Measurements from ENCODE around the gene SLCO1B1. TPM values are rescaled to one million over a fixed set of nuclear protein-coding genes. Genes with fewer than 3 reads are reported as not detected.

Gene SLCO1B1
- total RNA-seq, 1 experiment from 2014 or later: not detected

GRCh38 chr12:21151184-21151583 is 20.2 kb downstream of the SLCO1B1 start:
- H2AFZ ChIP-seq (ENCODE audit: low read length): no peak overlapping the region
- no peaks in the 10 kb centered on the region for H3F3A ChIP-seq (ENCODE audit: low read length, unreplicated experiment)
- no peaks in the 10 kb centered on the region for H3K36me3 ChIP-seq (ENCODE audit: low read depth, low read length)
- TF ChIP-seq EZH2phosphoT487 (IDR thresholded peaks at IDR 0.05; ENCODE audit: borderline replicate concordance, low read length) (no peak), CTCF (conservative IDR thresholded peaks at IDR 0.05; ENCODE audit: low read depth, low read length) (no peak), EZH2 (IDR thresholded peaks at IDR 0.05; ENCODE audit: low read length, unreplicated experiment) (no peak)
- ATAC-seq (no peak), DNase-seq (no peak)
- intact Hi-C loops (cut with micrococcal nuclease): no loop called here
- BruUV-seq (replicated peaks): no TSS peak
- H3K4me3 ChIP-seq (ENCODE audit: low read length): no peak overlapping the region
- ChIA-PET CTCF (no interaction called here), POLR2A (ENCODE audit: unreplicated experiment) (no interaction called here)
- H4K20me1 ChIP-seq (ENCODE audit: low read length): no peaks in the 10 kb centered on the region
- H3K79me2 ChIP-seq (ENCODE audit: low read length): no peaks in the 10 kb centered on the region
- H3K9me2 ChIP-seq (replicated peaks; ENCODE audit: low read length): no peaks in the 10 kb centered on the region
- no peaks in the 10 kb centered on the region for H3K4me1 ChIP-seq (ENCODE audit: insufficient read depth, low read length)
- H3K9ac ChIP-seq (ENCODE audit: low read length): no peak overlapping the region
- no peaks in the 10 kb centered on the region for H3K9me3 ChIP-seq (ENCODE audit: low read length)
- H3K27me3 ChIP-seq (ENCODE audit: low read length): no peaks in the 10 kb centered on the region
- no peak overlapping the region for H3K27ac ChIP-seq (ENCODE audit: low read length)
- H3K4me2 ChIP-seq (ENCODE audit: low read length): no peak overlapping the region

- no peaks in the 10 kb centered on the region for H3F3A ChIP-seq (ENCODE audit: low read length, unreplicated experiment)
- H3K9me2 ChIP-seq (replicated peaks; ENCODE audit: low read length): no peaks in the 10 kb centered on the region
- intact Hi-C loops (cut with micrococcal nuclease): no loop called here
- H3K9me3 ChIP-seq (ENCODE audit: low read length): no peaks in the 10 kb centered on the region
- no peaks in the 10 kb centered on the region for H4K20me1 ChIP-seq (ENCODE audit: low read length)
- H3K9ac ChIP-seq (ENCODE audit: low read length): no peak overlapping the region
- no peak overlapping the region for H3K4me3 ChIP-seq (ENCODE audit: low read length)
- no peak for TF ChIP-seq EZH2 (IDR thresholded peaks at IDR 0.05; ENCODE audit: low read length, unreplicated experiment)
- TF ChIP-seq CTCF (conservative IDR thresholded peaks at IDR 0.05; ENCODE audit: low read depth, low read length): no peak
- TF ChIP-seq EZH2phosphoT487 (IDR thresholded peaks at IDR 0.05; ENCODE audit: borderline replicate concordance, low read length): no peak
- no peak overlapping the region for H2AFZ ChIP-seq (ENCODE audit: low read length)
- no peak overlapping the region for H3K27ac ChIP-seq (ENCODE audit: low read length)
- DNase-seq (no peak), ATAC-seq (no peak)
- H3K79me2 ChIP-seq (ENCODE audit: low read length): no peaks in the 10 kb centered on the region
- H3K4me1 ChIP-seq (ENCODE audit: insufficient read depth, low read length): no peaks in the 10 kb centered on the region
- ChIA-PET CTCF (no interaction called here), POLR2A (ENCODE audit: unreplicated experiment) (no interaction called here)
- H3K27me3 ChIP-seq (ENCODE audit: low read length): no peaks in the 10 kb centered on the region
- no TSS peak for BruUV-seq (replicated peaks)
- no peak overlapping the region for H3K4me2 ChIP-seq (ENCODE audit: low read length)
- no peaks in the 10 kb centered on the region for H3K36me3 ChIP-seq (ENCODE audit: low read depth, low read length)
Observed at GRCh38 chr12:21155522-21156351, 24.7 kb downstream of the SLCO1B1 start.

GRCh38 chr12:21165048-21165447 is 34.1 kb downstream of the SLCO1B1 start:
- H3K79me2 ChIP-seq (ENCODE audit: low read length): no peaks in the 10 kb centered on the region
- no peak for DNase-seq
- no peaks in the 10 kb centered on the region; the same call in 1 of the 2 replicates for H3K36me3 ChIP-seq (ENCODE audit: low read depth, low read length)
- TF ChIP-seq EZH2phosphoT487 (IDR thresholded peaks at IDR 0.05; ENCODE audit: borderline replicate concordance, low read length) (no peak), CTCF (conservative IDR thresholded peaks at IDR 0.05; ENCODE audit: low read depth, low read length) (no peak), EZH2 (IDR thresholded peaks at IDR 0.05; ENCODE audit: low read length, unreplicated experiment) (no peak)
- H3K4me2 ChIP-seq (ENCODE audit: low read length): no peak overlapping the region
- no TSS peak for BruUV-seq (replicated peaks)
- H2AFZ ChIP-seq (ENCODE audit: low read length): no peak overlapping the region
- H3F3A ChIP-seq (ENCODE audit: low read length, unreplicated experiment): no peaks in the 10 kb centered on the region
- H3K27ac ChIP-seq (ENCODE audit: low read length): no peak overlapping the region
- CTCF ChIA-PET: no interaction called here
- intact Hi-C loops (cut with micrococcal nuclease): loop anchor here (10.0 kb wide), 1 partner anchor 100 kb away; no protein-coding TSS in a partner anchor
- POLR2A ChIA-PET (ENCODE audit: unreplicated experiment): no interaction called here
- no peaks in the 10 kb centered on the region for H3K9me3 ChIP-seq (ENCODE audit: low read length)
- no peaks in the 10 kb centered on the region for H4K20me1 ChIP-seq (ENCODE audit: low read length)
- no peaks in the 10 kb centered on the region for H3K27me3 ChIP-seq (ENCODE audit: low read length)
- H3K9me2 ChIP-seq (replicated peaks; ENCODE audit: low read length): no peaks in the 10 kb centered on the region
- no peaks in the 10 kb centered on the region for H3K4me1 ChIP-seq (ENCODE audit: insufficient read depth, low read length)
- no peak for ATAC-seq
- no peak overlapping the region for H3K9ac ChIP-seq (ENCODE audit: low read length)
- H3K4me3 ChIP-seq (ENCODE audit: low read length): no peak overlapping the region

Measured in PC-3 (cell line).